AG08396 (cell line): ENCODE data around the gene GABARAPL2.
A peak's percentile ranks its signal among the peaks of the same experiment; 100 is the strongest.
"Not testable (repeated sequence)": the region's sequence is repeated elsewhere in the genome, so short reads cannot be mapped to it uniquely, and the experiment has no call there.

Experiments used
- DNase-seq: peaks from one replicate; pipeline ENCODE4 v3.0.0; 2012; ENCODE audit warnings: low spot score, mixed read lengths

Gene GABARAPL2, protein sequence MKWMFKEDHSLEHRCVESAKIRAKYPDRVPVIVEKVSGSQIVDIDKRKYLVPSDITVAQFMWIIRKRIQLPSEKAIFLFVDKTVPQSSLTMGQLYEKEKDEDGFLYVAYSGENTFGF

DNA sequence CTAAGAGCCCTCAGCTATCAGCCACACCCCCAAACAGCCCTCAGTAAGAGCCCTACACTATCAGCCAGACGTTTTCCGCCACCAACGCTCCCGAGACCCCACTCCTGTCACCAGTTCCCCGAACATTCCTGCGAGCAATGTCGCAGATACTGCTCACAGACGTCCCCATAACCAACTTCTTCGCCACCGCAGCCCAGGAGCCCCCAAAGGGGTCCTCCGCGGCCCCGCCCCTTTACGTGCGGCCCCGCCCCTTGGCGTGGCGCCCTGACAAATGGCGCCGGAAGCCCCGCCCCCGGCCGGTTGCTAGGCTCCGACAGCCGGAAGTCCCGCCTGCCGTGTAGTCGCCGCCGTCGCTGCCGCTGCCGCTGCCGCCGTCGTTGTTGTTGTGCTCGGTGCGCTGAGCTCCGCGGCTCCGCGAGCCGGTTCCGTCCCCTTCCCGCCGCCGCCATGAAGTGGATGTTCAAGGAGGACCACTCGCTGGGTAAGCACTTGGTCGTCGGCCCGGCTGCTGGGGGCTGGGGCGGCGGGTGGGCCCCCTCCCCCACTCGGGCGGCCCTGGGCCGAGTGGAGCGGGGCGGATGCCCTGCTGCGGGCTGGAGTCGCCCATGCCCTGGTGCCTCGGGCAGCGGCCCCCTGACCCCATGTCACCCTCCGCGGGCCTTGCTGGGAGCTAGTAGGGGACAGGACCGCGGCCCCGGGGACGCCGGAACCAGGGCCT, at the start of gene GABARAPL2:
TSS of gene GABARAPL2 (plus strand) at position 340 of the 718 bp plus-strand sequence. CDS start at position 448, 108 bp downstream.
- DNase-seq, result peak; percentile 93

DNA sequence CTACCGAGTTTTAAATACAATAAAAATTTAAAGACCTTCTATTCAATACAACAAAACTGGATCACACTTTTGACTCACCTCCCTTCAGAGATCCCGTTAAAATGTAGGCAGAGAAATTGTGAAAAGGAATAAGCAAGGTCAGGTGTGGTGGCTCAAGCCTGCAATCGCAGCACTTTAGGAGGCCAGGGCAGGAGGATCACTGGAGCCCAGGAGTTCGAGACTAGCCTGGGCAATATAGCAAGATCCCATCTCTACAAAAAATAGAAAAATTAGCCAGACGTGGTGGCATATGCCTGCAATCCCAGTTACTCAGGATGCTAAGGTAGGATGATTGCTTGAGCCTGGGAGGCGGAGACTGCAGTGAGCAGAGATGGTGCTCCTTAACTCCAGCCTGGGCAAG, 47.0 kb upstream of the GABARAPL2 start:
- no peak for DNase-seq

DNA sequence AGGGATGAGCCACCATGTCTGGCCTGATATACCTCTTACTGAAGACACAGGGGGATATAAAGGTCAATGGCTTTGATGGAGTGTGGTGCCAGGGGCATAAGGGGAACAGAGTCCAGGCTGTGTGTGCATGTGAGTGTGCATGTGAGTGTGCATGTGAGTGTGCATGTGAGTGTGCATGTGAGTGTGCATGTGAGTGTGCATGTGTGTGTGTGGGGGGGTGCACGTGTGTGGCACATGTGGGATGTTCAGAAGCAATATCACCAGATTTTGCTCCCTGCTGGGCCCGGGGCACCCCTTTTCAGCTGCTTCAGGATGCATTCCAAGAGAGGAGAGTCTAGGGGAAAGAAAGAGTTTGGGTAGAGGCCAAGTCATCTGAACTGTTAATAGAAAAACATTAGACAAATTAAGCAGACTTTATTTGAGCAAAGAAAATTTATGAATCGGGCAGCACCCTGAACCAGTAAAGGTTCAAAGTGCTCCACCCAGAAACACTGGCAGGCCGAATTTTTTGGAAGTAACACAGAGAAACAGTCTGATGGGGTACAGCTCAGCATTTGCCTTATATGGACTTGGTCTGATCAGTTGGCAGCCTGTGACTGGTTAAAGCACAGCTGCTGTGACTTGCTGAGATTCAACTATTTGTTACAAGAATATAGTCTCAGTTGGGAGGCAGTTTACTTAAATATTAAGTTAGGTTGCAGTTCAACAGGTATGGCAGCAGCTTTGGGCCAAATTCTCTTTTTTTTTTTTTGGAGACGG, 40.0 kb upstream of the GABARAPL2 start:
- no peak for DNase-seq

DNA sequence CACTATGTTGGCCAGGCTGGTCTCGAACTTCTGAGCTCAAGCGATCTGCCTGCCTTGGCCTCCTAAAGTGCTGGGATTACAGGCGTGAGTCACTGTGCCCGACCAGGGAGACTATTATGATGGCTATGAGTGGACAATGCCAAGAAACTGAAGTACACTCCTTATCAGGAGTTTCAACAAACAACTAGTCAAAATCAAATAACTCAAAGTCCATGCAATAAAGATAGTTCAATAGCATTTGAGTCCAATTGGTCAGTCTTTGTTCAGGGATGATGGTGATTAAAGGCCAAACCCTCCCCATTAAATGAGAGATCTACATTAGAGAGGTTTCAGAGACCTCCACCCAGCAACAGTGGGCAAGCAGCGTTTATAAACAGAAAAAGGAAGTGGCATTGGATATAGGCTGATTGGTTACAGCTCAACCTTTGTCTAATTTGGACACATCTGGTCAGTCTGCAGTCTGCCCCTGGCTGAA, 38.3 kb upstream of the GABARAPL2 start:
- no peak for DNase-seq

DNA sequence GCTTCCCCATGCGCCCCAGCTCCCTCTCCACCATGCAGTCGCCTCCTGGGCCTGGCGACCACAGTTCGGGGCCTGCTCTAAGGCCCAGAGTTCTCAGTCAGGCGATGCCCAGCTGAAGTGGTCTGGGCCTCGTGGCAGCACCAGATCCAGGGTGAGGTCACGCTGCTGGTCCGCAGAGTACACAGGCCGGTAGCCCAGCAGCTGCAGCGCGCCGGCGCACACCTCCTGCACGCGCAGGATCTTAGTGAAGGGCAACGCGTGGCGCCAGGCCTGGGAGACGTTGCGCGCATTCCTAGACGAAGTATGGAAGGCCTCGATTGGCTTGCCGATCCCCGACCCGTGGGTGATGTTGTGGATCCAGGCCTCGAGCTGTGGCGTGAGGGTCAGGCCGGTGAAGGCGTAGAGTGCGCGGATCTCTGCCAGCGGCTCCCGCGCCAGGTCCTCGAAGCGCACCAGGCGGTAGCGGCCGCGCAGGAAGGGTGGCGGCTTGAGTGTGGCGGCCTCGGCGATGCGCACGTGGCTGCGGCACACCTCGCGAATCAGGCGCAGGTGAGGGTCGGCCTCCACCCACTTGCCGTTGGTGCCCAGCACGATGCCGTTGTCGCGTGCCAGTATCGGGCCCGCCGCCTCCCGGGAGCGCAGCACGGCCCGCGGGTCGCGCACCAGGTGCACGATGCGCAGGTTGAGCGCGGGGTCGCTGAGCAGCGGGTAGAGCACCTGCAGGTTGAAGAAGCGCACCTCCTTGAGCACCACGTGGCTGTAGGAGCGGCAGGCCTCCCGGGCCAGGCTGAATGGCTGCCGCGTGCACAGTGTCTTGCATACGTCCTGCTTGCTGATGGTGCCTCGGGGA, 36.9 kb upstream of the GABARAPL2 start:
- DNase-seq, result no peak

DNA sequence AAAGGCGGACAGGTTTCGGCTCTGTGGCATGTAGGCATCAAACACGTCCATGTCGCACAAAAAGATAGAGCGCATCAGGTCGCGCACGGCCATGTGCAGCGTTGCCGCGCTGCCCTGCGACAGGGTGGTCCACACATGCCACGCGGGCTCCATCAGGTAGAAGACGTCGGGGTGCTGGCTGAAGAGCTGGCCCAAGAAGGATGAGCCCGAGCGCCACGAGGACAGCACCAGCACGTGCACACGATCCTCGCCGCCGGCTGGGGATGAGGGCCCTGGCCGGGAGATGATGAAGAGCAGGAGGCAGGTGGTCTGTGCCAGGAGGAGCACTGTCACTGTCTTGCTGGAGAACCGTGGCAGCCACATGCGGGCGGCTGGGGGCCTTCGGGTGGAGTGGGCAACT, 36.2 kb upstream of the GABARAPL2 start:
- no peak for DNase-seq

DNA sequence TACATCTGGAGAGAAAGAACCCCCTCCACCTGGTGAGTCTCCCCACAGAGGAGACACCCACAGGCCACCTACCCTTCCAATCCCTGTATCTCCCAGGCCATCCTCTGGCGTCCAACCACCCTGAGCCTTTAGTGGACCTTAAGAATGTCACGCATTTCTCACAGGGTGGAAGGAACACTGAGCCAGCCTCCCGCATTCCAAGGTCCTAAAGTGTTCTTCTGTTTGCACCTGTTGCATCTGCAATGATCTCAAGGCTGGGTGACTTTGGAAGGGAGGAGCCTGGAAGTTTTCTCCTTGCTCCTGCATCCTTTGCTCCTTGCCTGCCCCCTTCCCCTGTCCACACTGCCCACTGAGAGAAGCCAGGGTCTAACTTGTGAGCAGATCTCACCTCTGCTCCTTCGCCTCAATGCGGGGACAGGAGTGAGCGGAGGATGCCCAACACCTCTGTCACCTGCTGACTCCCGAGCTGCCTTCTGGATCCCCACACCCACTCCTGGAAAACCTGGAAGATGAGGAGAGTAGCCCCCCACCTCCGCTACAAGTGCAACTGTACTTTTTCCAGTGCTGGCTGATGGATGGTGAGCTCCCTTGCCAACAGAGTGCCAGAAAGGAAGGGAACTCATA, 33.9 kb upstream of the GABARAPL2 start:
- DNase-seq, result no peak

DNA sequence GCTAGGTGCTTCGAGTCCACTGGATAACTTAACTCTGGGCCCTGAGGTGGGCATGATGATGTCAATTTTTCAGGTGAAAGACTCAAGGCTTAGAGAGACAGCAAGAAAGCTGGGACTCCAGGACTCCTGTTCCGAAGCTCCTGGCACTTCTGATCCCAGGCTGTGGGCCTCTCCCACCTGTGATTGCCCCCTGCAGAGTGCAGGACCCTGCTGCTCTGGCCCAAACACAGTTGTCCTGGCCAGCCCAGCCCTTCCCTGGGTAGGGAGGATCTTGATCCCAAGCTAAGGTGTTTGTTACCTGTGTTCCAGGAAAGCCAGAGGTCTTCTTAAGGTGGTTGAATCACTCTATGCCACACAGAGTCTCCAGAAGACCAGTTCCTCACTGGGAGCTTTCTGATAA, 33.4 kb upstream of the GABARAPL2 start:
- no peak for DNase-seq

DNA sequence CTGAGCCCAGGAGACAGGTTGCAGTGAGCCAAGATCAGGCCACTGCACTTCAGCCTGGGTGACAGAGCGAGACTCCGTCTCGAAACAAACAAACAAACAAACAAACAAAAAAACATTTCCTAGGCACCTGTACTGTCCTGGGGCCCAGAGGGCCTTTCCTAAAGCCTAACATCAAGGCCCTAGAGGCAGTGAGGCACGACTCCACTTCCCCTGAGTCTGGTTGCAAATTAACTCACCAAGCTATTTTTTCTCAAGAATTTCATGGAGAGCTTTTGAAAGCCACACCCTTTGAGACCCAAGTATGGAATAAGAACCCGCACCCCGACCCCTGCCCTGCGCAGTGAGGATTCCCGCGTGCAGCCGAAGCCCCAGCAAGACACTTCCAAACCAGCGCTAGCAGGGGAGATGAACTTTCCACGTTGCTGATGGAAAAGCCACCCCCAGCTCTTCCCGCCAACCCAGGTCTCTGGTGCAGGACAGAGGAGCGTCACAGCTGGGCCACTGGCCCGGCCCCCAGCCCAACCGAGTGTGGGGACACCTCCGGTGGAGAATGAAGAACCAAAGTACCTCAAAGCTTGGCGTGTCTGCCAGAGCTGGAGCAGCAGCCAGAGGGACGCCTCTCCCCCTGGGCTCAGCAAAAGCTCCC, 31.5 kb upstream of the GABARAPL2 start:
- no peak for DNase-seq

DNA sequence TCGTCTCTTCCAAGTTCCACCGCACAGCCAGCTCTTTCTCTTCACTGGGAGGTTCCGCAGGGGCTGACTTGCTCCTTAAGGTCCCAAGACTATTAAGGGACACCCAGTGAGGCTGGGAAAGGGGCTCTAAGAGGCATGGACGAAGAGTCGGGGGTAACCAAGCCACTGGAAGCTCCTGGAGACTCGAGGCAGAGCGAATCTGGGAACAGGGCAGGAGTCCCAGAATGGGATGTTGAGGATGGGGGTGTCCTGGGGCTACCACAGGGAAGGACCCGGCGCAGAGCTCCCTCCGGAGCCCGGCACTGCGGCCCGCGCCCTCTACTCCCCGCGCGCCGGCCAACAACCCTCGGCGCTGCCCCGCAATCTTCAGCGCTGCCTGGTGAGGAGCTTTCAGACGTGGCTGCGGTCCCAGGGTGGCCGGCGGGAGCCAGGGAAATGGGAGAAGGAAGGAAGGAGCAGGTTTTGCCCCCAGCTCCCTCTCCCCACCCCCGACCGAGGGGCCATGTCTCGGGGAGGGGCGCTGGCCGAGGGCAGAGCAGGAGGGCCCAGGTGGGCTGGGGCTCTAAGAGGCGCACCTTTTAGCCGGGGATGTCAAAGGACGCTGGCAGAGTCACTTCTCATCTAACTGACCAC, 30.9 kb upstream of the GABARAPL2 start:
- DNase-seq, result no peak

DNA sequence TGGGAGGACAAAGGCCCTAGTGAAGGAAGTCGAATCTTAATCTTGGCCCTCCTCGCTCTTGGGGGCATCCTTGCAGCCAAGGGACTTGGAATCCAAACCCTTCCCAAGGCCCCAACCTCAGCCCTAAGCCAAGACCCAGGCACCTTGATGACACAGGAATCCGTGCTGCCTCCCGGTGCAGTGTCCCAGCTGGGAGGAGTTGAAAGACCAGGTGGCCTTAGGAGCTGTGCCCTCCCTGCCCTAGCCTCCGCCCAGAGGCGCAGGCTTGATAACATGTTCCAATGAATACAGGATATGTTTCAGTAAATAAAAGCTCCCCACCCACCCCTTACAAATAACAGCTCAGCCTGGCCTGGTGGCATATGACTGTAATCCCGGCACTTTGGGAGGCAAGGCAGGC, 30.3 kb upstream of the GABARAPL2 start, which contains the start of gene CHST5:
TSS of gene CHST5 (minus strand) at position 208 of the 400 bp plus-strand sequence. CDS start 5,724 bp downstream, outside the sequence.
- DNase-seq, result no peak

DNA sequence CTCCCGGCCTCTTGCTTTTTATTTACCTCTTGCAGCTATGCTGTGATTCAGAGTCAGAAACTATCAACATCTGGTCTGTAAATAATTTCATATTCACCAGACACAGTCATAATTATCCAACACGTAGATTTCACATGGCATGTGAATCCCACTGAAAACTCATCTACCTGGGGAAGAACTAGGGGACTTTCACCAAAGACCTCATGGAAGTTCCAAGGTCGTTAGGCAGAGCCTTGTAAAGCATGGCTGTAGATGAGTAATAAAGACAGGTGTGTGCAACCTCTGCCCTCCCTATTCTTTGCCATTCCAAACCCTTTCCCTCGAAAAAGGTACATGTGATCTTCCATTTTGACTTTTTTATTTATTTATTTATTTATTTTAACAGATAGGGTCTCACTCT, 28.4 kb upstream of the GABARAPL2 start:
- DNase-seq, result no peak

DNA sequence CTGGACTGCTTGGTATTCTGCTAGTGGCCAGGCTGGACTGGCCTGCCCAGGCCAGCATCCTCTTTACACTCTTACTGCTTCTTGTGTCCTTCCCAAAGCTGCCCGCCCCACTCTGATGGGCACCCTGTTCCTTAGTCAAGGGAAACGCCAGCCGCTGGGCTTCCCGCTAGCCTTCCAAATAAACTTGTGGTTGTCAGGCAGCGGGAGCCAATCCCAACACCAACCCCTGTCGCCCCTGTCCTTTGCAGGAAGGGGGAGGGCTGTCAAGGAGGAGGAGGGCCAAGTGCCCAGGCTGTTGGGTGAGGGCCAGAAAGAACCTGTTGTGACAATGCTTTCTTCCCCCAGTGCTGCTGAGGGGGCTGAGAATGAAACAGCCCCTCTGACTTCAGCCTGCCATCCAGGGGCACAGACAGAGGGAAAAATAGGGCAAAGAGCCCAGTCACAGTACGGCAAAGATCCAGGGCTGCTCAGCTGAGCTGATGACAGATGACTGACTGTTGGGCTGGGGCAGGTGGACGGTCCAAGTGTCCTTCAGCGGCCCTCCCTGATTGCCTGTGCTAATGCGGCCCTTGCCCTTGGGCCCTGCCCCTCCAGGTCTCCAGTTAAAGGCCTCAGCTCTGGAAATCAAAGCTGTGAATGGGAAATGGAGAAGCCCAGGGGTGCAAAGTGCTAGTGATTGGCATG, 27.2 kb upstream of the GABARAPL2 start:
- not testable (repeated sequence) for DNase-seq

DNA sequence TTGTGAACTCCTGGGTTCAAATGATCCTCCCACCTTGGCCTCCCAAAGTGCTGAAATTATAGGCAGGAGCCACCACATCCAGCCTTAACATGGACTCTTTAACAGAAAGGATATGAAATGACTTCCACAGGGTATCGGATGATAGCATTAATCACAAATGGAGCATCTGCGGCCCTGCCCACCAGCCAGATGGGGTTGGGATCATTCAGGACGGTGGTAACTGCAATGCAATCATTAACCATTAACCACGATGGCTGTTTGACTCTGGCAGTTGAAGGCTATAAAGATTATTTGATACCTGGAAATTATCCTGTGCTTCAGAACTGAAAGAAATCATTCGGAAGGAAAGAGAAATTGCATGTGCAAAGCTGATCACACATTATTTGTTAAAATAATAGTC, 24.9 kb upstream of the GABARAPL2 start:
- DNase-seq, result no peak

DNA sequence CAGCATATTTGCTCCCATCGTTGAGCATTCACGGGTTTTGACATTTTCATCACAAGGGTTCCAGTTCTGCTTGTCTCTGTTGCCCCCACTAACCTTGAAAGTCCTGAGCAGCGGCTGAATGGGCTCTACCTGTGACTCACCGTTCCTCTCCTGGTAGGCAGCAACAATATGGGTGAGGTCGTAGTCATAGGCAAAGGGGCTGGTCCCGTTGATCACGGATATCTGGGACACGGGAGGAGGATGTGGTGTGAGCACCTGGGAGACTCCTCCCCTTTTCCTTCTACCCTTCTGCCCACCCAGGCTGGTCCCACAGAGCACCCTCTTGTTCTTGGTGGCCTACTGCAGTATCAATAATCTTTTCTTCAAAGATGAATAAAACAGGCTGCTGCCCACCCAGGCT, 23.7 kb upstream of the GABARAPL2 start:
- not testable (repeated sequence) for DNase-seq

DNA sequence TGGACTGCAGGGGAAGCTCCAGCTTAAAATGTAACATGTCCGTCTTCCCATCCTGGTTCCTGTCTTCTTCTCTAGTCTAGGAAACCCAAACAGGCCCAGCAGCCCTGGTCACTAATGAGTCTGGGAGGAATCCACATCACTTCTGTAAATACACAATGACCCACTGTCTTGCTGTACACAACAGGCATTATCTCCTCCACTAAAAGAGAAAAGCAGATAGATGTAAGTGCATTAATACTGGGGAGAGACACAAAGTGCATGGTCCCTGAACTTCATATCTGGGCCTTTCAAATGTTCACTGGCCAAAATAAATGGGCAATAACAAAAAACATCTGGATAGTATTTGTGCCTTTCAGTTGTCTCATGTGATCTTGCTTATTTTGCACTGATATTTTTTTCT, 20.3 kb upstream of the GABARAPL2 start:
- not testable (repeated sequence) for DNase-seq

DNA sequence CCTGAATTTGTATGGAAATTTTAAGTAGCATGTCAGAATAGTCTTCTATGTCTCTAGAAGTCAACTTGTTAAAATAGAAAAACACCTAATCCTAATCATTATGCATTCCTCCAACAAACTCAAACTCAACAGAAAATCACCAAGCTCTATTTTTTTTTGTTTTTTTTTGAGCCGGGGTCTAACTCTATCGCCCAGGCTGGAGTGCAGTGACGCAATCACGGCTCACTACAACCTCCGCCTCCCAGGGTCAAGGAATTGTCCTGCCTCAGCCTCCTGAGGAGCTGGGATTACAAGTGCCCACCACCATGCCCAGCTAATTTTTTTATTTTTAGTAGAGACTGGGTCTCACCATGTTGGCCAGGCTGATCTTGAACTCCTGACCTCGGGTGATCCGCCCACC, 19.9 kb upstream of the GABARAPL2 start:
- DNase-seq, result no peak

DNA sequence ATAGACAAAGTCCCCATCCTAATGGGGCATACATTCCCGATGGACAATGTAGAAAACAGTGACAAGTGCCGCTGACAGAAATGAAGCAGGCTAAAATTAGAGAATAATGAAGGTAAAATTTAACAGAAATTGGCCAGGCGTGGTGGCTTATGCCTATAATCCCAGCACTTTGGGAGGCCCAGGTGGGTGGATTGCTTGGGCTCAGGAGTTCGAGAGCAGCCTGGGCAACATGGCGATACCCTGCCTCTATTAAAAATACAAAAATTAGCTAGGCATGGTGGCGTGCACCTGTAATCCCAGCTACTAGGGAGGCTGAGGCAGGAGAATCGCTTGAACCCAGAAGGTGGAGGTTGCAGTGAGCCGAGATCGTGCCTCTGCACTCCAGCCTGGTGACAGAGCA, 17.7 kb upstream of the GABARAPL2 start:
- not testable (repeated sequence) for DNase-seq

DNA sequence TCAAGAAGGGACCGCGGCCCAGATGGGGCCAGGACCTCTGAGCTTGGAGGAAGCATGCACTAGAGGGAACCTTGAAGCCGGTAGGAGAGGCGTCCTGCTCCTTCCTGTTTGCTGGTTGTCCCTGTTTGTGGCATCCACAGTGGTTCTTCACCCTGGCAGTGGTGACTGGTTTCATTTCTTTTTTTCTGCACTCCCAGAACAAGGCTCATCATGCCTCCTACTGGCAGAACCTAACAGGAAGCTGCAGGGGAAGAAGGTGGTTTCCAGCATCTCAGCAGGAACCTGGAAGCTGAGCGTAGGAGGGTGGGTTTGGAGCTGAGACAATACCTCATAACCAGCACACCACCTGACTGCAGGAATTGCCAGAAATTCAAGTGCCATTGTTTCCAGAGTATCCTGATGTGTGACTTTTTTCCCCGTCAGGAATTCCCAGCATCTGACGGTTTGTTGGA, 15.9 kb upstream of the GABARAPL2 start:
- peak; percentile 49 for DNase-seq

DNA sequence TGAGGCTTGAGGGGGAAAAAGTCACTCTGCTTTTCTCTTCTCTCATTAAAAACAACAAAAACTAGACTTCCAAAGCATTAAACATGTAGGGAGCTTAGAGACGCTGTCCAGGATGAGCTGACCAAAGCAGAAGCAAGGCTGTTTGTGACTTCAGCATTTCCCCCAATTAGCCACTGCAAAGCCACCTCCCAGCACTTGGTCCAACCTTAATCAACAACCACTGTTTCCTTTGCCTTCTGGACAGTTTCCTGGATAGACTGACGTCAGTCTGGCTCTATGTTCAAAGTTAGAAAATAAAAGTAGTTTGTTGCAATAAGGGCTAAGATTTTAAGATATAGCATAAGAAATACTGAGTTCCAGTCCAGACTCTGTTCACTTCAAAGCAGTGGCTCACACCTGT, 13.2 kb upstream of the GABARAPL2 start:
- no peak for DNase-seq
